Nephron (organoid): ENCODE measurements around the gene MED9.

ENCODE experiments used
- H3K27ac Mint-ChIP-seq, 3 experiments: 2 replicates each; pipeline ENCODE4 v1.8.0; 2020; ENCODE audit warnings: mixed read lengths in 3 of 3, mild to moderate bottlenecking in 2 of 3, moderate library complexity in 1 of 3
- H3K27me3 Mint-ChIP-seq: 2 replicates; pipeline ENCODE4 v1.8.0; 2021; ENCODE audit warnings: low read depth, mild to moderate bottlenecking, moderate library complexity, mixed read lengths
- H3K36me3 Mint-ChIP-seq: 2 replicates; pipeline ENCODE4 v1.8.0; 2020; ENCODE audit warnings: low read depth, mixed read lengths
- H3K4me1 Mint-ChIP-seq: 2 replicates; pipeline ENCODE4 v1.8.0; 2020; ENCODE audit warnings: mixed read lengths
- H3K4me3 Mint-ChIP-seq, 3 experiments: 2 replicates each; pipeline ENCODE4 v1.8.0; 2020; ENCODE audit warnings: mild to moderate bottlenecking in 3 of 3, mixed read lengths in 3 of 3, moderate library complexity in 2 of 3
- H3K9me3 Mint-ChIP-seq: 2 replicates; pipeline ENCODE4 v1.8.0; 2020; ENCODE audit warnings: mixed read lengths
- CTCF ChIP-seq, 3 experiments: fragments of 200-600 bp; sonication (generic); IDR thresholded peaks; one replicate each; pipeline ENCODE4 v1.5.0; 2021; ENCODE audit warnings: antibody characterized with exemption in 3 of 3; ENCODE audit not compliant: unreplicated experiment in 3 of 3

The MED9 gene

GRCh38 chr17:17443173-17443572, 33.6 kb upstream of the MED9 start:
- no peaks in the 10 kb centered on the region for H3K9me3 Mint-ChIP-seq
- H3K4me3 Mint-ChIP-seq = no peak overlapping the region
- H3K27ac Mint-ChIP-seq = no peak overlapping the region
- peaks cover 28% of the 10 kb centered on the region for H3K4me1 Mint-ChIP-seq
- H3K36me3 Mint-ChIP-seq = no peaks in the 10 kb centered on the region
- H3K27me3 Mint-ChIP-seq = peaks cover 4% of the 10 kb centered on the region
- TF ChIP-seq CTCF (IDR thresholded peaks at IDR 0.05; ENCODE audit: unreplicated experiment in 3 of 3) = no peak

- no peak for TF ChIP-seq CTCF (IDR thresholded peaks at IDR 0.05; ENCODE audit: unreplicated experiment in 3 of 3)
- H3K36me3 Mint-ChIP-seq = no peaks in the 10 kb centered on the region
- H3K9me3 Mint-ChIP-seq = no peaks in the 10 kb centered on the region
- H3K27me3 Mint-ChIP-seq = peaks cover 4% of the 10 kb centered on the region
- peak overlapping the region in 1 of 3 experiments; percentile 49 for H3K27ac Mint-ChIP-seq
- H3K4me3 Mint-ChIP-seq = no peak overlapping the region
- peaks cover 20% of the 10 kb centered on the region for H3K4me1 Mint-ChIP-seq
Measured at GRCh38 chr17:17445296-17445924, 31.4 kb upstream of the MED9 start.

- Mint-ChIP-seq H3K27me3 (peaks cover 4% of the 10 kb centered on the region), H3K27ac (peak overlapping the region in 2 of 3 experiments; percentile 3 to 49), H3K9me3 (no peaks in the 10 kb centered on the region), H3K4me3 (no peak overlapping the region), H3K4me1 (peaks cover 19% of the 10 kb centered on the region), H3K36me3 (no peaks in the 10 kb centered on the region)
- TF ChIP-seq CTCF (IDR thresholded peaks at IDR 0.05; ENCODE audit: unreplicated experiment in 3 of 3) = no peak
Measured at GRCh38 chr17:17445925-17446665, 30.7 kb upstream of the MED9 start.

- Mint-ChIP-seq H3K27me3 (peaks cover 4% of the 10 kb centered on the region), H3K36me3 (no peaks in the 10 kb centered on the region), H3K27ac (peak overlapping the region in 1 of 3 experiments; percentile 3), H3K4me1 (peaks cover 16% of the 10 kb centered on the region), H3K9me3 (no peaks in the 10 kb centered on the region), H3K4me3 (no peak overlapping the region)
- TF ChIP-seq CTCF (IDR thresholded peaks at IDR 0.05; ENCODE audit: unreplicated experiment in 3 of 3) = no peak
Measured at GRCh38 chr17:17446666-17447155, 30.1 kb upstream of the MED9 start.

GRCh38 chr17:17447264-17447663, 29.5 kb upstream of the MED9 start:
- Mint-ChIP-seq H3K27ac (no peak overlapping the region), H3K4me3 (no peak overlapping the region), H3K27me3 (peaks cover 4% of the 10 kb centered on the region), H3K9me3 (no peaks in the 10 kb centered on the region), H3K36me3 (no peaks in the 10 kb centered on the region), H3K4me1 (peaks cover 16% of the 10 kb centered on the region)
- TF ChIP-seq CTCF (IDR thresholded peaks at IDR 0.05; ENCODE audit: unreplicated experiment in 3 of 3) = no peak
